ENCODE results near the gene TOB1.

DNA sequence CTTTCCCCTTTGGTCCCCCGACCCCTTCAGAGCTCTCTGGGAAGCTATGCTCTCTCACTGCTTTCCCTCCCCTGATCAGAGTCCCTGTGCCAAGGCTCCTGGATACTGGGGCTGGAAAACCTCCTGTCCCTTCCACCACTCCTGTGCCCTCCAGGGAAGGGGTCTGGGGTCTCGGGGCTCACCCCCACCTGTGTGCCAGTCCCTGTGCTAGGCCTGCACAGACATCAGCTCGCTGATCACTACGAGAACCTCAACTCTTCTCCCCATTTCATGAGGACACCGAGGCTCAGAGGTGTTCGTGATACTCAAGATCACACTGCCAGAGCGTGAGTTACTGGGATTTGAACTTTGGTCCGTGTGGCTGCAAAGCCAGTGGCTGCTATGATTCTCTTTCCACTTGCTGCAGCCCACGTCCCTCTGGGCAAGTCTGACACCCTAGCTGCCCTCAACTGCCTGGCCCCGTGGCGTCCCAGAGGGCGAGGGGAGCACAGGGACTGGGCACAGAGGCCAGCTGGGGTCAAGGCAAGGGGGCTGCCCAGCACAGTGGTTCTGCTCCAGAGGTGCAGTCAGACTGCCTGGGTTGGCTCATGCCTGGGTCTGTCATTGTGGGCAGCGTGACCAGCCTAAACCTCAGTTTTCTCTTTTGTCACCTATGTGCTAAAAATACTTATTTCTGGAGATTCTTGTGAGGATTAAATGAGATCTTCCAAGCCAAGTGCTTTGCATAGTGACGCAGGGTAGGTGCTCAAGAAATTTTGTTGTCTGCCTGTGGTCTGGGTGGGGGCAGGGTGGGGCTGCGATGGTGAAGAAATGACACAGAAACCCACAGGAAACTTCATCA lies 43.8 kb upstream of the TOB1 start:
- TF ChIP-seq, protein P1, sequence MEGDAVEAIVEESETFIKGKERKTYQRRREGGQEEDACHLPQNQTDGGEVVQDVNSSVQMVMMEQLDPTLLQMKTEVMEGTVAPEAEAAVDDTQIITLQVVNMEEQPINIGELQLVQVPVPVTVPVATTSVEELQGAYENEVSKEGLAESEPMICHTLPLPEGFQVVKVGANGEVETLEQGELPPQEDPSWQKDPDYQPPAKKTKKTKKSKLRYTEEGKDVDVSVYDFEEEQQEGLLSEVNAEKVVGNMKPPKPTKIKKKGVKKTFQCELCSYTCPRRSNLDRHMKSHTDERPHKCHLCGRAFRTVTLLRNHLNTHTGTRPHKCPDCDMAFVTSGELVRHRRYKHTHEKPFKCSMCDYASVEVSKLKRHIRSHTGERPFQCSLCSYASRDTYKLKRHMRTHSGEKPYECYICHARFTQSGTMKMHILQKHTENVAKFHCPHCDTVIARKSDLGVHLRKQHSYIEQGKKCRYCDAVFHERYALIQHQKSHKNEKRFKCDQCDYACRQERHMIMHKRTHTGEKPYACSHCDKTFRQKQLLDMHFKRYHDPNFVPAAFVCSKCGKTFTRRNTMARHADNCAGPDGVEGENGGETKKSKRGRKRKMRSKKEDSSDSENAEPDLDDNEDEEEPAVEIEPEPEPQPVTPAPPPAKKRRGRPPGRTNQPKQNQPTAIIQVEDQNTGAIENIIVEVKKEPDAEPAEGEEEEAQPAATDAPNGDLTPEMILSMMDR (conservative IDR thresholded peaks at IDR 0.05) = no peak
- TF ChIP-seq EZH2 (IDR thresholded peaks at IDR 0.05; ENCODE audit: low read depth) = no peak

All from PC-9 (cell line).